Measurements from ENCODE around the gene MCF2L2.

GRCh38 chr3:183208260-183208659, 220.2 kb downstream of the MCF2L2 start:
- TF ChIP-seq EZH2phosphoT487 (IDR thresholded peaks at IDR 0.05; ENCODE audit: unreplicated experiment) (no peak), POLR2AphosphoS5 (IDR thresholded peaks at IDR 0.05; ENCODE audit: low read depth) (no peak), EZH2 (IDR thresholded peaks at IDR 0.05; ENCODE audit: low read depth, unreplicated experiment) (no peak), CREB1 (CRISPR knock-in tag; IDR thresholded peaks at IDR 0.05; ENCODE audit: low read depth) (no peak), REST (IDR thresholded peaks at IDR 0.05; ENCODE audit: unreplicated experiment) (no peak), JUNB (IDR thresholded peaks at IDR 0.05; ENCODE audit: unreplicated experiment) (no peak), ZNF114 (CRISPR knock-in tag; IDR thresholded peaks at IDR 0.05) (no peak), STAT1 (IDR thresholded peaks at IDR 0.05; ENCODE audit: unreplicated experiment) (no peak)
- TF ChIP-seq, protein P1, sequence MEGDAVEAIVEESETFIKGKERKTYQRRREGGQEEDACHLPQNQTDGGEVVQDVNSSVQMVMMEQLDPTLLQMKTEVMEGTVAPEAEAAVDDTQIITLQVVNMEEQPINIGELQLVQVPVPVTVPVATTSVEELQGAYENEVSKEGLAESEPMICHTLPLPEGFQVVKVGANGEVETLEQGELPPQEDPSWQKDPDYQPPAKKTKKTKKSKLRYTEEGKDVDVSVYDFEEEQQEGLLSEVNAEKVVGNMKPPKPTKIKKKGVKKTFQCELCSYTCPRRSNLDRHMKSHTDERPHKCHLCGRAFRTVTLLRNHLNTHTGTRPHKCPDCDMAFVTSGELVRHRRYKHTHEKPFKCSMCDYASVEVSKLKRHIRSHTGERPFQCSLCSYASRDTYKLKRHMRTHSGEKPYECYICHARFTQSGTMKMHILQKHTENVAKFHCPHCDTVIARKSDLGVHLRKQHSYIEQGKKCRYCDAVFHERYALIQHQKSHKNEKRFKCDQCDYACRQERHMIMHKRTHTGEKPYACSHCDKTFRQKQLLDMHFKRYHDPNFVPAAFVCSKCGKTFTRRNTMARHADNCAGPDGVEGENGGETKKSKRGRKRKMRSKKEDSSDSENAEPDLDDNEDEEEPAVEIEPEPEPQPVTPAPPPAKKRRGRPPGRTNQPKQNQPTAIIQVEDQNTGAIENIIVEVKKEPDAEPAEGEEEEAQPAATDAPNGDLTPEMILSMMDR (conservative IDR thresholded peaks at IDR 0.05; ENCODE audit: low read depth in 2 of 2), result no peak
- TF ChIP-seq, protein P2, sequence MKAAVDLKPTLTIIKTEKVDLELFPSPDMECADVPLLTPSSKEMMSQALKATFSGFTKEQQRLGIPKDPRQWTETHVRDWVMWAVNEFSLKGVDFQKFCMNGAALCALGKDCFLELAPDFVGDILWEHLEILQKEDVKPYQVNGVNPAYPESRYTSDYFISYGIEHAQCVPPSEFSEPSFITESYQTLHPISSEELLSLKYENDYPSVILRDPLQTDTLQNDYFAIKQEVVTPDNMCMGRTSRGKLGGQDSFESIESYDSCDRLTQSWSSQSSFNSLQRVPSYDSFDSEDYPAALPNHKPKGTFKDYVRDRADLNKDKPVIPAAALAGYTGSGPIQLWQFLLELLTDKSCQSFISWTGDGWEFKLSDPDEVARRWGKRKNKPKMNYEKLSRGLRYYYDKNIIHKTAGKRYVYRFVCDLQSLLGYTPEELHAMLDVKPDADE (IDR thresholded peaks at IDR 0.05), result no peak

All from GM23338 (cell line).